HG03354 (cell line): ENCODE measurements around the gene CD2.
A peak's percentile ranks its signal among the peaks of the same experiment; 100 is the strongest.
"Not testable (repeated sequence)": the region's sequence is repeated elsewhere in the genome, so short reads cannot be mapped to it uniquely, and the experiment has no call there.

Source experiments
- ATAC-seq: cut with Tn5 transposase; IDR thresholded peaks from one replicate; pipeline ENCODE4 v1.9.1; 2021; ENCODE audit warnings: mild to moderate bottlenecking; ENCODE audit not compliant: unreplicated experiment, poor library complexity, severe bottlenecking

Gene CD2

GRCh38 chr1:116755681-116756080 lies 1.5 kb downstream of the CD2 start:
- ATAC-seq, result no peak

- not testable (repeated sequence) for ATAC-seq
Measured at GRCh38 chr1:116756092-116756491, 1.9 kb downstream of the CD2 start.

- ATAC-seq, result not testable (repeated sequence)
Measured at GRCh38 chr1:116758456-116758815, 4.2 kb downstream of the CD2 start.

GRCh38 chr1:116759636-116760035 lies 5.4 kb downstream of the CD2 start:
- ATAC-seq, result no peak

- ATAC-seq, result no peak
Measured at GRCh38 chr1:116760487-116760886, 6.3 kb downstream of the CD2 start.

GRCh38 chr1:116760996-116761665 lies 6.9 kb downstream of the CD2 start:
- ATAC-seq, result no peak

GRCh38 chr1:116762281-116762680 lies 8.1 kb downstream of the CD2 start:
- no peak for ATAC-seq

GRCh38 chr1:116762781-116763115 lies 8.5 kb downstream of the CD2 start:
- ATAC-seq, result no peak

GRCh38 chr1:116763116-116763786 lies 9.0 kb downstream of the CD2 start:
- ATAC-seq, result no peak

GRCh38 chr1:116763787-116764465 lies 9.7 kb downstream of the CD2 start:
- ATAC-seq, result no peak

GRCh38 chr1:116764466-116764898 lies 10.3 kb downstream of the CD2 start:
- ATAC-seq, result no peak

GRCh38 chr1:116764906-116765862 lies 11.0 kb downstream of the CD2 start:
- ATAC-seq, result no peak

- no peak for ATAC-seq
Measured at GRCh38 chr1:116765962-116766361, 11.7 kb downstream of the CD2 start.

GRCh38 chr1:116766616-116767469 lies 12.6 kb downstream of the CD2 start:
- ATAC-seq, result no peak

GRCh38 chr1:116767782-116768382 lies 13.7 kb downstream of the CD2 start:
- no peak for ATAC-seq

- ATAC-seq, result no peak
Measured at GRCh38 chr1:116768416-116769103, 14.3 kb downstream of the CD2 start.

- ATAC-seq, result peak; percentile 35
Measured at GRCh38 chr1:116769104-116769452, 14.8 kb downstream of the CD2 start.

- peak; percentile 85 for ATAC-seq
Measured at GRCh38 chr1:116769561-116769977, 15.3 kb downstream of the CD2 start.
